22Rv1 (cell line): ENCODE data around the gene DIRAS1.
"Not testable (repeated sequence)": the region's sequence is repeated elsewhere in the genome, so short reads cannot be mapped to it uniquely, and the experiment has no call there.

Experiments used
- CTCF ChIP-seq: fragments of 450-650 bp; IDR thresholded peaks from 2 replicates; pipeline ENCODE4 v1.5.1; 2017; ENCODE audit warnings: mild to moderate bottlenecking
- ZFX ChIP-seq: fragments of 450-650 bp; IDR thresholded peaks from 2 replicates; pipeline ENCODE4 v1.6.1; 2017; ENCODE audit warnings: antibody characterized with exemption, borderline replicate concordance

GRCh38 chr19:2713170-2713569 lies 8.0 kb downstream of the DIRAS1 start:
- not testable (repeated sequence) for TF ChIP-seq CTCF, ZFX
